ENCODE measurements around the gene PID1. TPM values are rescaled to one million over a fixed set of nuclear protein-coding genes. Genes with fewer than 3 reads are reported as not detected.

PID1 gene
- polyA plus RNA-seq, 1 of the 3 experiments (the other 2 are of a cell fraction): 0.16 TPM

- DNase-seq: no peak
- Histone ChIP-seq H3K79me2 (ENCODE audit: insufficient read depth) (no peaks in the 10 kb centered on the region), H3K9me2 (no peaks in the 10 kb centered on the region), H3K4me2 (no peak overlapping the region), H3K9ac (no peak overlapping the region), H3K27me3 (ENCODE audit: insufficient read depth) (no peaks in the 10 kb centered on the region), H2AFZ (ENCODE audit: low read depth) (no peak overlapping the region), H4K20me1 (ENCODE audit: insufficient read depth) (no peaks in the 10 kb centered on the region), H3K9me3 (no peaks in the 10 kb centered on the region), H3K27ac (ENCODE audit: low read depth in 2 of 2, low read length in 1 of 2) (no peak overlapping the region), H3K36me3 (replicated peaks in 1 of 2; ENCODE audit: control insufficient read depth in 1 of 2, insufficient read depth in 2 of 2, low read length in 1 of 2) (no peaks in the 10 kb centered on the region), H3F3A (replicated peaks; ENCODE audit: insufficient read depth) (no peaks in the 10 kb centered on the region), H3K4me1 (ENCODE audit: control insufficient read depth in 1 of 2, insufficient read depth in 2 of 2, low read depth in 1 of 2, low read length in 1 of 2) (no peaks in the 10 kb centered on the region), H3K4me3 (ENCODE audit: low read depth in 2 of 2, low read length in 1 of 2) (no peak overlapping the region)
- TF ChIP-seq ZBTB33 (IDR thresholded peaks at IDR 0.05; ENCODE audit: borderline replicate concordance, low read depth): no peak
- no peak for TF ChIP-seq TAF1 (IDR thresholded peaks at IDR 0.05; ENCODE audit: borderline replicate concordance, low read depth, low read length)
- no peak for TF ChIP-seq ELF1 (IDR thresholded peaks at IDR 0.05)
- WGBS (ENCODE audit: low lambda C conversion rate): 19% methylated on average over 3 of the region's 3 CpGs
- ChIA-PET POLR2A (no interaction called here), CTCF (no interaction called here)
Measured at GRCh38 chr2:229221641-229222040, 49.4 kb downstream of the PID1 start.

GRCh38 chr2:229220254-229220653 lies 50.8 kb downstream of the PID1 start:
- no peaks in the 10 kb centered on the region for H3K9me2 ChIP-seq
- ChIA-PET CTCF (interaction anchor here (0.8 to 1.3 kb wide), 2 partner anchors 9 to 23 kb away, joined by 3 read pairs; no protein-coding TSS in a partner anchor), POLR2A (no interaction called here)
- H3K4me2 ChIP-seq: no peak overlapping the region
- H3K79me2 ChIP-seq (ENCODE audit: insufficient read depth): no peaks in the 10 kb centered on the region
- no peak overlapping the region for H3K4me3 ChIP-seq (ENCODE audit: low read depth in 2 of 2, low read length in 1 of 2)
- WGBS (ENCODE audit: low lambda C conversion rate): 44% methylated on average over 4 of the region's 4 CpGs
- H3K36me3 ChIP-seq (replicated peaks in 1 of 2; ENCODE audit: control insufficient read depth in 1 of 2, insufficient read depth in 2 of 2, low read length in 1 of 2): no peaks in the 10 kb centered on the region
- no peak for DNase-seq
- H2AFZ ChIP-seq (ENCODE audit: low read depth): no peak overlapping the region
- no peaks in the 10 kb centered on the region for H4K20me1 ChIP-seq (ENCODE audit: insufficient read depth)
- no peak overlapping the region for H3K9ac ChIP-seq
- no peaks in the 10 kb centered on the region for H3K4me1 ChIP-seq (ENCODE audit: control insufficient read depth in 1 of 2, insufficient read depth in 2 of 2, low read depth in 1 of 2, low read length in 1 of 2)
- TF ChIP-seq RFX5 (IDR thresholded peaks at IDR 0.05; ENCODE audit: low read length): no peak
- TF ChIP-seq GATA2 (CRISPR knock-in tag; IDR thresholded peaks at IDR 0.05): no peak
- TF ChIP-seq SMC3 (IDR thresholded peaks at IDR 0.05; ENCODE audit: low read depth, low read length): no peak
- no peak for TF ChIP-seq PBX3 (IDR thresholded peaks at IDR 0.05)
- no peak for TF ChIP-seq NFIC (IDR thresholded peaks at IDR 0.05; ENCODE audit: borderline replicate concordance)
- no peaks in the 10 kb centered on the region for H3K27me3 ChIP-seq (ENCODE audit: insufficient read depth)
- H3K27ac ChIP-seq (ENCODE audit: low read depth in 2 of 2, low read length in 1 of 2): no peak overlapping the region
- no peaks in the 10 kb centered on the region for H3F3A ChIP-seq (replicated peaks; ENCODE audit: insufficient read depth)
- no peaks in the 10 kb centered on the region for H3K9me3 ChIP-seq

- H3K36me3 ChIP-seq (replicated peaks in 1 of 2; ENCODE audit: control insufficient read depth in 1 of 2, insufficient read depth in 2 of 2, low read length in 1 of 2): no peaks in the 10 kb centered on the region
- CTCF ChIA-PET: interaction anchor here (0.6 to 1.0 kb wide), 2 partner anchors 28 to 55 kb away, joined by 3 read pairs; no protein-coding TSS in a partner anchor
- DNase-seq: no peak
- 39% methylated on average over 3 of the region's 3 CpGs for WGBS (ENCODE audit: low lambda C conversion rate)
- POLR2A ChIA-PET: no interaction called here
- no peaks in the 10 kb centered on the region for H3K4me1 ChIP-seq (ENCODE audit: control insufficient read depth in 1 of 2, insufficient read depth in 2 of 2, low read depth in 1 of 2, low read length in 1 of 2)
- no peaks in the 10 kb centered on the region for H3K9me2 ChIP-seq
- H3K27me3 ChIP-seq (ENCODE audit: insufficient read depth): no peaks in the 10 kb centered on the region
- TF ChIP-seq SMC3 (IDR thresholded peaks at IDR 0.05; ENCODE audit: low read depth, low read length): no peak
- TF ChIP-seq PBX3 (IDR thresholded peaks at IDR 0.05): no peak
- no peak for TF ChIP-seq NFIC (IDR thresholded peaks at IDR 0.05; ENCODE audit: borderline replicate concordance)
- TF ChIP-seq FOXJ3 (CRISPR knock-in tag; IDR thresholded peaks at IDR 0.05): no peak
- no peak for TF ChIP-seq RXRA (IDR thresholded peaks at IDR 0.05; ENCODE audit: borderline replicate concordance, low read depth)
- TF ChIP-seq TAF1 (IDR thresholded peaks at IDR 0.05; ENCODE audit: borderline replicate concordance, low read depth, low read length): no peak
- TF ChIP-seq RAD21 (IDR thresholded peaks at IDR 0.05; ENCODE audit: low read length): no peak
- TF ChIP-seq SIN3A (IDR thresholded peaks at IDR 0.05; ENCODE audit: borderline replicate concordance, low read depth, low read length): no peak
- TF ChIP-seq MAX (IDR thresholded peaks at IDR 0.05; ENCODE audit: low read depth): no peak
- no peak for TF ChIP-seq TEAD4 (IDR thresholded peaks at IDR 0.05; ENCODE audit: borderline replicate concordance, insufficient read depth)
- no peak for TF ChIP-seq RCOR1 (IDR thresholded peaks at IDR 0.05; ENCODE audit: low read length)
- TF ChIP-seq FOSL2 (IDR thresholded peaks at IDR 0.05; ENCODE audit: borderline replicate concordance, low read depth): no peak
- TF ChIP-seq POLR2AphosphoS5 (IDR thresholded peaks at IDR 0.05; ENCODE audit: low read depth, low read length): no peak
- TF ChIP-seq TCF12 (IDR thresholded peaks at IDR 0.05): no peak
- TF ChIP-seq GABPA (IDR thresholded peaks at IDR 0.05; ENCODE audit: low read depth): no peak
- no peaks in the 10 kb centered on the region for H3F3A ChIP-seq (replicated peaks; ENCODE audit: insufficient read depth)
- H3K9ac ChIP-seq: no peak overlapping the region
- no peak overlapping the region for H3K27ac ChIP-seq (ENCODE audit: low read depth in 2 of 2, low read length in 1 of 2)
- H2AFZ ChIP-seq (ENCODE audit: low read depth): no peak overlapping the region
- H3K4me3 ChIP-seq (ENCODE audit: low read depth in 2 of 2, low read length in 1 of 2): no peak overlapping the region
- H4K20me1 ChIP-seq (ENCODE audit: insufficient read depth): no peaks in the 10 kb centered on the region
- H3K4me2 ChIP-seq: no peak overlapping the region
- no peaks in the 10 kb centered on the region for H3K9me3 ChIP-seq
- H3K79me2 ChIP-seq (ENCODE audit: insufficient read depth): no peaks in the 10 kb centered on the region
Measured at GRCh38 chr2:229218329-229218921, 52.7 kb downstream of the PID1 start.
